ENCODE data around the gene LIMD2.

The LIMD2 gene

DNA sequence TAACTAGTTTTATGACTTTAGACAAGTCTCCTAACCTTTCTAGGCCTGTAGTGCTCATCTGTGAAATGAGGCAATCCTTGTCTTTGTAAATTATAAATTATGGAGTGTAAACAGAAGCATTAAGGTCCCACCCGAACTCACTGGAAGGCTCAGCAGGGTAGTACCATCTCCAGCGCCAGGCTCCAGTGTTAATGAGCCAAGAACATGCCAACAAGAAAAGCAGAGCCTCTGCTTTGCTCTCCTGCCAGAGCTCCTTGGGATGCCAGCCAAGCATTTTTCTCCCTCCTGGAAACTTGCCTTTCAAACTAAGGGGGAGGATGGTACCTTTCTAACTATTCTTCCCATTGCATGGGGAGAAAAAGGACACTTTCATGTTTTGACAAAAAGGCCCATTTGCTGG lies 14.9 kb downstream of the LIMD2 start:
- no peak for DNase-seq (ENCODE audit: low read depth in 1 of 2, low spot score in 1 of 2)

DNA sequence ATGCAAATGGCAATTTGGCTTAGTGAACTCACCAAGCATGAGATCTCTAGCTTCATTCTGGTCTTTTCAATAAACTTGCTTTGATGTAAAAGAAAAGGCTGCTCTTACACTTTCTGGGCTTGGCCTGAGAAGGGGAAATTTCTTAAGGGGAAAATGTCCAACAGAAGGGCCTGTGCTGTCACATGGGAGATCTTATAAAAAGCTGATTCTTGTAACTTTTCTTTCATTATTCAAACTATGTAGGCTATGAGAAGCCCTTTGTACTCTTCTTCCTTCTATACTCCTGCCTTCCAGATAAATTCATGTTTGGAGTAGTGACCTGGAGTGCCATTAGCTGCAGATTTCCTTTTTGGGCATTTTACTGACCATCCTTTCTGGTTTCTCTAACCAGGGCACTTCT lies 16.9 kb downstream of the LIMD2 start:
- DNase-seq (ENCODE audit: low read depth in 1 of 2, low spot score in 1 of 2) = no peak

DNA sequence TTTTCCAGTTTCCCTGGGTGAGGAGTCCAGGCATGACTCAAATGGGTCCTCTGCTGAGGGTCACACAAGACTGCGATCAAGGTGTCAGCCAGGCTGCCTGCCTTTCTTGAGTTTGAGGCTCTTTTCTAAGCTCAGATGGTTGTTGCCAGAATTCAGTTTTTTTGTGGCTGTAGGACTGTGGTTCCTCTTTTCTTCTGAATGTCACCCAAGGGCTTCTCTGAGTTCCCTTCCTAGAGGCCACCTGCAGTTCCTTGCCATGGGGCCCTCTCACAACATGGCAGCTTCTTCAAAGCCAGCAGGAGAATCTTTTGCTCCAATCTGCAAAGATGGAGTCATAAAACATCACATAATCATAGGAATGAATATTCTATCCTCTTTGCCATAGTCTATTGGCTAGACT lies 17.5 kb downstream of the LIMD2 start:
- no peak for DNase-seq (ENCODE audit: low read depth in 1 of 2, low spot score in 1 of 2)

DNA sequence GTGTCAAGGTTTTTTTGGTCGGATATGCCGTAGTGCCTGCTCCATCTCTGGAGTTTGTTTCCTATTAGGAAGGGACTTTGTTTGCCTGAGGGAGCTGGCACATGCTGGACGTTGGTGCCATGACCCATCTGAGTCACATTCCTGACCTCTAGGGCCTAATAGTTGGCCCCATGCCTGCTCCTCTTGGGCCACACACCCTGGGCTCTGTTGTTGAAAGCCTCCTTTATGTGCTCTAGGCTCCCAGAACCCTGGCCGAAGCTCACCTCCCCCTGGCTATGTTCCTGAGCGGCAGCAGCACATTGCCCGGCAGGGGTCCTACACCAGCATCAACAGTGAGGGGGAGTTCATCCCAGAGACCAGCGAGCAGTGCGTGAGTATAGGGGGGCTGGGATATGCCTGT lies 18.4 kb downstream of the LIMD2 start:
- no peak for DNase-seq (ENCODE audit: low read depth in 1 of 2, low spot score in 1 of 2)

DNA sequence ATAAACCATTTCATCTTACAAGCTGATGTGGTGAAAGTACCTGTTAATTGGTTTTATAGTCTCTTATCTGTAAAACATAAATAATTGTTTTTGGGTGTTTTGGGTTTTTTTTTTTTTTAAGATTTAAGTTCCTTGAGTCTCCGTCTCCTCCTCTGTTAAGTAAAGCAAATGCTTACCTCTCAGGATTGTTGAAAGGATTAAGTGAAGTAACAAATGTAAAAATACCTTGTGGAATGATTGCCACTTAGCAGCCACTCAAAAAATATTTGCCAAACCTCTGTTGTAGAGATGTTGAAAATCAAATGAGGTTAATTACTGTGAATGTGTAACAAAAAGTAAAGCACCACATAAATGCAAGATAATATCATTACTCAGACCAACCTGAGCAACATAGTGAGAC lies 19.2 kb downstream of the LIMD2 start:
- no peak for DNase-seq (ENCODE audit: low read depth in 1 of 2, low spot score in 1 of 2)

DNA sequence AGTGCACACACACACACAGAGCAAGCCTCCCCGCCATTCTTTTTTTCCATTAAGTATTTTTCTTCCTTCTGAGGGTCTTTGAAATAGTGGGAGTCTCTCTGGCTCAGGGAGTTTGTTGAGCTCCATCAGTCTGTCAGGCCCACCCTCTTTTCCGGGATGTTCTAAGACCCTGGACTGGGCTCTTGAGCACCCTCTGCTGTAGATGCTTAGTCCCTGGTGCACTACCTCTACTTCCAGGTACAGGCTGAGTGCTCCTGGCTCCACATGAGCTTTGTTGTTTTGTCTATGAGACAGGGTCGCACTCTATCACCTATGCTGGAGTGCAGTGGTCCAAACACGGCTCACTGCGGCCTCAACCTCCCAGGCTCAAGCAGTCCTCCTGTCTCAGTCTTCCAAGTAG lies 20.7 kb downstream of the LIMD2 start:
- DNase-seq (ENCODE audit: low read depth in 1 of 2, low spot score in 1 of 2) = no peak

DNA sequence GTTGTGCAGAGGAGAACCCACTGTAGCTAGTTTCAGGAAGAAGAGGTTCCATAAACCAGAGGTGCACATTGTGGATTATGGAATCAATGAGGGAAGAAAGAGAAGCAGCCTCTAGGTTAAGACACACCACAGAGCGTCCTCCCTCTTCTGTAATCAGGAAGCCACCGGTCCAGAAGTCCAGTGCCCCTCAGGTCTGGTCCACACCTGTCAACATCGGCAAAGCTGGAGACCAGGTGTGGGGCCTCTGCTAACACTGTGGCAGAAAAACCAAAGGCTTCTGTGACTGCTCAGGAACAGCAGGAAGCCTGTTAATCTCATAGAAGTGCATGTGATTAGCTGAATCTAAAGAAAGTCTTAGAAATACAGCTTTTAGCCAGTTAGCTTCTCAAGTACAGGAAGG lies 23.3 kb downstream of the LIMD2 start:
- DNase-seq (ENCODE audit: low read depth in 1 of 2, low spot score in 1 of 2) = no peak

DNA sequence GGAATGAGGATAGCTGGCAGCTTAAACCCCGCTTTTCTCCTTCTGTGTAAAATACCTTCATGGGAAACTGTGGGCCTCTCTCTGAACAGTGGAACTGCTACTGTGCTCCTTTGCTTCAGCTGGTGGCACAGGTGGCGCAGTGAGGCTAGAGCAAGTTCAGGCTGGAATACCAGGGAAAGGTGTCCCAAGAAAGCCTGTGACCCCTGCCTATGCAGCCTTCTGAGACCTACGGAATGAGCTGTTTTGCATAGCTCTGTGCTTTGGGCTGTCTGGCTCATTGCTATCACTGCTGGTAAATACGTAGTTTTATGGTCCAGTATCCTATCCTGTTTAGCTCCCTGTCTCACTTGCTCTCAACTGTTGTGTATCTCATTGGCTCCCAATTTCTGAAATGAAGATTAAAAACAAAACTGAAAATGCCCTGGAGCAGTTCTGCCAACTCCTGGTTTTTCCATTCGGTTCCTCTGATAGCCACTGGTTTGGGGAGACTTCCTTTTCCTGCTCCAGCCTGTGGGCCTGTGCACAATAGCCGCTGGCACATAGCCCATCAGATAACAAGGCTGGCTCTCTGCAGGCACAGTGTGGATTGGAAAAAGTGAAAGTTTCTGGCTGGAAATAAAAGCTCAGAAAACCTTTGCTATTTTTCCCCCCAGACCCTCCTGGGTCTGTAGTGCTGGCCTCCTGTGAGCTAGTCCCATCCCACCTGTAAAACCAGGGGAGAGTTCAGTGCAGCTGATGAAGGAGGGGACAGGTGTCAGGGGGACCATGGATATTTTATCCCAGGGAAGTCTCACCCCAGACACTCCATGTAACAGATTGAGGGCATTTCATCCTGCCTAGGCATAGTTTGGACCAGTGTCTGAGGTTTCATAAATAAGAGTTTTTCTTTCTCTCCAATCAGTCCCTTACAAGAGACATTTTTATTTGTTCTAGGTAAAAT lies 24.0 kb downstream of the LIMD2 start:
- DNase-seq (ENCODE audit: low read depth in 1 of 2, low spot score in 1 of 2) = no peak

DNA sequence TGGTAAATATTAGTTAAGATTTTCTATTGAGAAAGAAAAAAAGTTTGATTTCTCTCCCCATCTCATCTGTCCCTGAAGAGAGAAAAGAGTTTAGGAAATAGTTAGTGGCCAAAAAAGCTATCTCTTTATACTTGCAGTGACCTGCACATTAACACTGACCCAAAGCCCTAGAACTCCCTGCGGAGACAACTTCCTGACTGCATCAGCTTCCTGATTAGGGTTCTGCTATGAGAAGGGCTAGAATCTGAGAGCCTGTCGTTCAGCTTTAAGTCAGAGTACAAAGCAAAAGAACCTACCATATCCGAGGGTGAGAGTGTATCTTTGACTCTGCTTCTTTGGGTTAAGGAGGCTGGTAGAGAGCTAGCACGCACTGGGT lies 24.7 kb downstream of the LIMD2 start:
- no peak for DNase-seq (ENCODE audit: low read depth in 1 of 2, low spot score in 1 of 2)

DNA sequence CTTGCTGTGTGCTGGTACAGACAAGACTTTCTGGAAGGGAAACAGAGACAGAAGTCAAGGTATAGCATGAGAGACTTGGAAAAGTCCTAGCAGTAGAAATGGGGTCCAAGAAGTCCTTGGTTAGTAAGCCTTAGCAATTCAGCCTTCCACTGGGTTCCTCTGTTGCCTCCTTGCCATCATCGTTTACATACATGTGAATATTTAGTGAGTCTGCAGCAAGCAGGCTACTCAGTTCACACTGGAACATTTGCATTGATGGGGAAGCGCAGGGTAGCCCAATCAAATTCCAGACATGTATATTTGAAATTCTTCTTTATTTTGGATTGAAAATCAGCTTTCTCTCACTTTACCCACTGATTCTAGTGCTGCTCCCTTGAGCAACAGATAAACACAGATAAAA lies 27.1 kb downstream of the LIMD2 start:
- DNase-seq (ENCODE audit: low read depth in 1 of 2, low spot score in 1 of 2) = no peak

DNA sequence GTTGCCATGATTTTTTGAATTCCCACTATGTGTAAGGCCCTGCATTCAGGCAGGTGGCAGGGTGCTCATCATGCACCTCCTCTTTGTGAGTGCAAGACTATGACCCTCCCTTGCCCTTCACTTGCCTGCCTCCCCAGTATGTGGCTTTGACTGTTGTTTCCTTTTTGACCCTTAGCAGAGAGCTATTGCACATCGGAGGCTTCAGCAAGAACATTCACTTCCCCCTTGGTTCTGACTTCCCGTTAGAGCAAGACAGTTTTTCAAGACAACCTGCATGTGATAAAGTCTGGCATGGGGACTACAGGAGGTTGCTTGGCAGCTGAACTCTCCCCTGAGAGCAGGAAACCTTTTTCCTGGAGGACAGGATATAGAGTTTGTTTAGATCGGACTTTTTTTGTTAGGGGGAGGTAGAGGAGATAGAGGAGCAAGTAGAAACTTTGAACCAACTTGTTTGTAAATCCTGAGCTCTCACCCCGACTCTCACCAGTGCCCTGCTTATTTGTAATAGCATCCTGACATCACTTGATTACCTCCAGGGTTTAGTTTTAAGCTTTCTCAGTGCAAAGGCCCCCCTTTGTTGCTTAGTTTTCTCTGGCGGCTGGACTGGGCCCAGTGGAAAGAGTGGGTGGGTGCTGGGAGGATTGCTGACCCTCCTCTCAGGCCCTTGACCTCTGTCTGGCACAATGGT lies 34.3 kb downstream of the LIMD2 start:
- no peak for DNase-seq (ENCODE audit: low read depth in 1 of 2, low spot score in 1 of 2)

DNA sequence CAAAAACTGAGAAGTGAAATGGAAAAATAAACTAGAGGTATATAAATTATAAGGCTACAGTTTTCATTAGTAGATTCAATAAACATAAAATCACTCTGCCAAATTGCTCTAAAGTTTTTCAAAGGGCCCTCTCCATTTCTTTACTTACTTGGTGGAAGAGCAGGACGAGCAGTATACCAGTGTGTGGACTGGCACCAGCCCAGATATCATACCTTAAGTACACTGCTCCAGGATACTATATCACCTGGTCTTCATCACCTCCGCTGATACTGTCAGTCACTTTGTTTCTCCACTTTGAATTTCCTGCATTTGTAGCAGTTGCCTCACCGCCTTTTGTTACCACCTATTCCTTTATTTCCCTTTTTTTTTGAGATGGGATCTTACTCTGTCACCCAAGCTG lies 40.1 kb downstream of the LIMD2 start:
- DNase-seq (ENCODE audit: low read depth in 1 of 2, low spot score in 1 of 2) = no peak

DNA sequence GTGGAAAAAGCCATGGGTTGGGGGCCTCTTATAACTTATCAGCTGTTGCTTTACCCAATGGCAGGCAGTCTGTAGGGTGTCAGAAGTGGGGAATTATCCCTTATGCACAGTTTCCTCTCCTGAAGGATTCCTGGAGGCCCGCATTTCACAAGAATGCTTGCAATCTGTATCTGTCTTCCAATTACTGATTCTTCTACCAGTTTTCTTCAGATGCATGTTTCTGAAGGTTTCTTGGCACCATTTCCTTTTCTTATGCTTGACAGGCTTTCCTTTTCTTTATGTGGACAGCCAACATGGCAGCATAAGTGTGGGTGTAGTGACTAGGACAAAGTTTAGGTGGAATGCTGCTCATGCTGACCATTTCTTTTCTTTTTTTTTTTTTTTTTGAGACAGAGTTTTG lies 41.6 kb downstream of the LIMD2 start:
- DNase-seq (ENCODE audit: low read depth in 1 of 2, low spot score in 1 of 2) = no peak

DNA sequence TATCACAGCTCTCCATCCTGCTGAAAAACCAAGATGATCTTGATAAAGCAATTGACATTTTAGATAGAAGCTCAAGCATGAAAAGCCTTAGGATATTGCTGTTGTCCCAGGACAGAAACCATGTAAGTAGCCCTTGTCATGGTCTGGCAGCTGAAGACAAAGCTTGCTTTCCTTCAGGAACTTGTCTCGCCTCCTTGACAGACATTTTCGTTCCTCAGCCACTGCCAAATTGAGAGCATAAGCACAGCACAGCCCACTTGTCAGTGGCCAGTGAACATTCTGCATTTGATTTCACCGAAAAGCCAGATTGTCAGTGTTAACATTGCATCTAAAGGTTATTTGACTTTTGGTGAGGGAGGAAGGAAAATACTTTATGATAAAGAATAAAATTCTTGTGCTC lies 42.1 kb downstream of the LIMD2 start:
- DNase-seq (ENCODE audit: low read depth in 1 of 2, low spot score in 1 of 2) = no peak

DNA sequence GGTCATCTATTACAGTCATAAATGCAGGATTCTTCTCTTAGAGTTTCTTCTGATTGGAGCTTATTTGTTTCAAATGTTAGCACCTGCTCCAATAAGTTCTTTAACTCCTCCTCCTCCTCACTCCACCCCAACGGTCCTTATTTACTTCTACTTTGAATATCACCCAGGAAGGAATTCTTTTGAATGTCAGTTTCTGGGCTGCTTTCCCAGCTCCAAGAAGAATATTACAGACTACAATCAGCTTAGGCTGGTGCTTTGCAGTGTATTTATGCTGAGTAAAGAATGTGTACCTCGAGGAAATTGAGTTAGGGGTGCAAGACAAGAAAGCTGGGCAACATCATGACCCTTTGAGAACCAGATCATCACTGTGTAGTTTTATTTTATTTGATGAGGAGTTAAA lies 46.9 kb downstream of the LIMD2 start:
- no peak for DNase-seq (ENCODE audit: low read depth in 1 of 2, low spot score in 1 of 2)

DNA sequence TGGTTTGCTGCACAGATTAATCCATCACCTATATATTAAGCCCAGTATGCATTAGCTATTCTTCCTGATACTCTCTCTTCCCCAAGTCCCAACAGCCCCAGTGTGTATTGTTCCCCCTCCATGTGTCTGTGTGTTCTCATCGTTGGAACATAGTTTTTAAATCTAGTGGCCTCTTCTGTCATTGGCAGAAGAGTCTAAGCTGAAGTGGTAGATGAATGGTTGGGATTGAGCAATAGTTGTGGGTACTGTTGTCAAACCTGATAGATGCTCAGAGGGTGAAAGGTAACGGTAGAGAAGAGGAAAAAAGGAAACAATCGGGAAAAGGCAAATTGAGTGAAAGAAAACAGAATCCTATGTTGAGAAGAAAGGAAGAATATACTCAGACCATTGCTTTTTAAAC lies 47.8 kb downstream of the LIMD2 start:
- DNase-seq (ENCODE audit: low read depth in 1 of 2, low spot score in 1 of 2) = no peak

DNA sequence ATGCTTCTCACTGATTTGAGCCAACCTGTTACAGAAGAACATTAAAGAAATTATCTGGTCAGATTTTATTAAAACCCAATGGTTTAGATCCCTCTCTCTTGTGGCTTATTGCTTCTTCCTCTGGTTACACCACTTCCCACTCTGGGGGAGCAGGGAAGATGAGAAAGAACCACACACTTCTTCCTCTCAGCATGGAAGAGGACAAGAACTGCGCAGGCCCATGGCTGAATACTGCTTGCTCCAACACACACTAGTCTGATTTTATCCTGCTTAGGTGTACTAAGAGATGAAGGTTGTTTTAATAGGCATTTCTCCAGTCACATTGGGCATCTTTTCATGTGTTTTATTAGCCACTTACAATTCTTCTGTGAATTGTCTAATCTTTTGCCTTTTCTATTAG lies 50.1 kb downstream of the LIMD2 start:
- no peak for DNase-seq (ENCODE audit: low read depth in 1 of 2, low spot score in 1 of 2)

DNA sequence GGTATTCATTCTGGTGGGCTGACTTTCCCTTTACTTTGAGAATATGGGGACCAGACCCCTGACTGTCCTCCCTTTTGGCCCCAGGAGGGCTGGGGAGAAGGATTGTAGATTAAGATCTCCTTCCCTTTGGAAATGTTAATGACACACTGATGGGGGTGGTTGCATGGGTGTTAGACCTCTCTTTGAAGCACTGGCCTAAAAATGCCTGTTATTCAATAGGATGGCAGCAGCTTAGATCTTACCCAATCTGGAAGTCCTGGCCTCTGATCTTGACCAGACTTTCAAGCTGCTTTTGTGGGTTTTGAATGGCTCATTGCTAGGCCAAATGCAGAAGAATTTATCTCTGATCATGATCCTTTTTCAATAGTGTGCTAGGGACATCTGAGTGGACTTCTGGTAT lies 52.0 kb downstream of the LIMD2 start:
- DNase-seq (ENCODE audit: low read depth in 1 of 2, low spot score in 1 of 2) = no peak

DNA sequence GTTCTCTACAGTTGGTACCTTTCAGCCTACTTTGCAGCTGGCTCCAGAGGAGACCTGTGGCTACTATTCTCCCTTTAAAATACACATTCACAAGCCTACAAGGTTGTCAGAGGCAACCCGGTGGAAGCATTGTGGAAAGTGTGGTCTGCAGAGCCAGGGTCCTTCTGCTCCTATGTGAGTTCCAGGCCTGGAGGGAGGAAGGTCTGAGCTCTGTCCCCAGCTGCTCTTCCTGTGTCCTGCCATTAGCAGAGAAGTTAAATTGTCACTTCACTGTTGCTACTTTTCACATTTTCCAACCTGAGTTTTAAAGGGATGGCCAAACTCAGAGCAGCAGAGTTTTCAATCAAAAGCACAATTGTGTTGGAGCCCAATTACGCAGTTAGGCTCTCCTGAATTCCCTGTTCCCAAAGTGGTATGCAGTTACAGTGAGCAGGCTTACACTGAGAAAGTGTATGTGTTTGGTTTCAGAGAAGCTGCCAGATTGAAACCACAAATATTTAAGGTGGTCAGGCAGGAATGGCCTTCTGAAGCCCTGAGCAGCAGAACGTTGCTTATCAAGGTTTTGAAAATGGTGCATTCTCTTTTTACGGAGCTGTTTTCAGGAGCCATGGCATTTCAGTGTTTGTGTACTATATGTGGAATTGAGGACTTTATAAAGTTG lies 52.7 kb downstream of the LIMD2 start:
- no peak for DNase-seq (ENCODE audit: low read depth in 1 of 2, low spot score in 1 of 2)

DNA sequence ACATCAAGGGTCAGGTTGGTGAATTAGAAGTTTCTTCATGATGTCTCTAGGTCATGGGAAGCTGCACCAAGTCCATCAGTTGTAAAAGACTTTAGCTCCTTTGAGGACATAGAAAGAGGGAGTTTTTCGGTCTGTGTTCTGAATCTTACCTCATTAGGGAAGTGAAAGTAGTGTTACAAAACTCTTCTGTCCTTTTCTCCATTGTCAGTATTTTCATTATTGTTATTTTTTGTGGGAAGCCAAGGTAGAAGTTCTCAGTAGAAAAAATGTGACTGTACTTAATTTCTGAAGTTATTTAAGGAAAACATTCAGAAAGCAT lies 53.5 kb downstream of the LIMD2 start:
- no peak for DNase-seq (ENCODE audit: low read depth in 1 of 2, low spot score in 1 of 2)

Data from activated T-helper 1 cell treated with anti-CD3 and anti-CD28 coated beads, Interleukin-2, amount 50 U/mL, for 16 hours (primary cell).